ENCODE measurements around the gene GALNT9.

Gene GALNT9

DNA sequence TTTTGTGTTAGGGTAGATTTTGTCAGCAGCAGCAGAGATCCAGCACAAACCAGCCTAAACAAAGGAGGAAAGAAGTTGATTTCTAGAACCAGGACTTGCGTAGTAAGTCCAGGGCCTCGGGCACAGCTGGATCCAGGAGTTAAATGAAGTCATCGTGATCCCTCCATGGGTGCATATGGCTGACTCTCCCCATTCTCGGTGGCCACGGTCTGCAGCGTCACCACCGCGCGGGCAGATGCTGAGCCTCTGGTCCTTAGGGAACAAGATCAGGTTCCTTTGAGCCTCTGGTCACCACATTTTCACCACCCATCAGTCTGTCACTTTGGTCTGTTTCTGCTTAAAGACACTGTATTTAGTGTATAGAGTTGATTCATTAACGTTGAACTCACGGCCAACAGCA is 14.8 kb upstream of the GALNT9 start:
- no peak for DNase-seq

DNA sequence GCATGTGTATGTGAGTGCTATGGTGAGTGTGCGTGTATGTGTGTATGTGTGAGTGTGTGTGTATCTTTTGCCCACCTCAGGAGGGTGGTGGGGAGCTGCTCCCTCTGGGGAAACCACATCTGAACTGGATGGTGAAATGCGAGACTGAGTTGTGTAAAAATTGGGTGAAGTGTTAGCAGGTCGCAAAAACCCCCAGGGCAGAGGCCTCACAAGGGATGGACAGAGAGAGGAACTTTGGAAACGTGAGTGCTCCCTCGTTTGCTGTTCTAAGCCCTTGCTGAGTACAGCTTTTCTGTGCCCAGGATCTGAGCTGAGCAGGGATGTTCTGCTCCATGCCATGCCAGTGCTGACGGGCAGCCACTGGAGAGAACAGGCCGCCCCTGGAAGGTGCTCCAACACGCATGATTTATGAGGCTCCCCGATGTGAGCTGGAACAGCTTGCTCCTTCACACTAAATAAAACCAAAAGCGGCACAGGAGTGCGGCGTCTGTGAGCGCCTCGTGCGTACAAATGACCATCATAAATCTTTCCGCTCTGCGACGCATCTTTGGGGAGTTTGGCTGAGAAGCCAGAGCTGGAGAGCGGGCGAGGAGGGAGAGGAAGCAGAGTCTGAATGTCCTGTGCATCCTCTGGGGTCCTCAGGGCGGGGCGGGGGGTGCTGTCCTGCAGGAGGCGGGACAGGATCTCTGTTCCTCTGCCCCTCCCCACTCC is 14.1 kb upstream of the GALNT9 start:
- DNase-seq, result no peak

DNA sequence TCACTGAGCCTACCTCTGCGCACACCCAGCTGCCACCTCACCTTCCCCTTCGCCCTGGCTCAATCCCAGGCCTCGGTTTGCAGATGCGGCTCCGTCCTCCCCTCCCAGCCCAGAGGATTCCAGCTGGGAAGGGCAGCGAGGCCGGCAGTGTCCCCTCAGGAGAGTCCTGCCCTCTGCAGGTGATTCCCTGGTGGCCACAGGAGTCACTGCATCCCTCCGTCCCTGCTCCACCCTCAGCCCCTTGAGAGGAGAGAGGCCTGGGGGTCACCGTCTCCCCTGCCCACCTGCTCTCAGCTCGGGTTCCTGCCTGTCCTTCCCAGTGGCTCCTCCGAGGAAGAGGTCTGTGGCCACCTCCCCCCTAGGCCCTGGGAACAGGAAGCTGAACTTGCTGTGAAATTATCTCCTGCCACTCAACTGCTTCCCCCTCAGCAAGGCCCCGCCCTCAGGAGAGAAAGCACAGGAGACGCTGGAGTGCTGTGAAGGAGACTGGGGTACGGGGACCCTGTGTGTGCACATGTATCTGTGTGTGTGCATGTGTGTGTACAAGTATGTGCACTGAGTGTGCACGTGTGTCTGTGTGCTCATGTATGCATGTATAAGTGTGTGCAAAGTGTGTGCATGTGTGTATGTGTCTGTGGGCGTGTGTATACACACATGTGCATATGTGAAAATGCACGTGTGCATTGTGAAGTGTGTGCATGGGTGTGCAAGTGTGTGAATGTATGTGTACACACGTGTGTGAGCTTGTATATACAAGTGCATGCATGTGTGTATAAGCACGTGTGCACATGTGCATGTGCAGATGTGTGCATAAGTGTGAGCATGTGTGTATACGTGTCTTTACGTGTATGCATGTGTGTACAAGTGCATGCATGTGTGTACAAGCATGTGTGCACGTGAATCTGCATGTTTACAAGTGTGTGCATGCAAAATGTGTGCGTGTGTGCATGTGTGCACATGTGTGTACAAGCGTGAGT is 13.2 kb upstream of the GALNT9 start:
- no peak for DNase-seq

DNA sequence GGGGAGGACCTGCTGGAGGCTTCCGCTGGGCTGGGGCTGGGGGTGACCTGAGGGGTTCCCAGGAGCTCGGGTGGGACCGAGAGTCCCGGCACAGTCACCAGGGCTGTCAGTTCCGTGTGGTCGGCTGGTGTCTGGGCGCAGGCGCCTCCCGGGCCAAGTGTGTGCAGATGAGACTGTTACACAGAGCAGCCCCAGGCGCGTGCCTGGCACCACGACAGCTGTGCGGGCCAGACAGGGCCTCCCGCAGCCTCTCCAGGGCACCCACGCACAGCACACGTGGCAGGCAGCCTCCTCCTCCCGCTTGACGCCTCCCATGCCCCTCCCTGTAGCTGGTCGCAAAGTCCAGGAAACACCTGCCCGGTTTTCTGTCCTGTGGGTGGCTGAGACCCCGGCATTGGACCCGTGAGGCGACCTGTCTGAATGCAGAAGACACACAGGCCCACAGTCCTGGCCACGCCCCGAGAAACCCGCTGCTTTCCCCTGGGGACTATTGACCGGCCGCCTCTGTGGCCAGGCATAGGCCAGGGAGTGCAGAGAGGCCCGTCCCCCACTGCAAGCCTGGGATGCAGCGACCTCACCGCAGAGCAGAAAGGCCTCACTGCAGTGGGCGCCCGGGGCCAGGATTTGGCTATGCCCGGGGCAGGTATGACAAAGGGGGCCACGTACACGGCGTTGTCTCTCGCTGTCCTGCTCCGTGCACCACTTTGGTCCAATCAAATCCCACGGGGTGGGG is 12.1 kb upstream of the GALNT9 start:
- DNase-seq, result no peak

DNA sequence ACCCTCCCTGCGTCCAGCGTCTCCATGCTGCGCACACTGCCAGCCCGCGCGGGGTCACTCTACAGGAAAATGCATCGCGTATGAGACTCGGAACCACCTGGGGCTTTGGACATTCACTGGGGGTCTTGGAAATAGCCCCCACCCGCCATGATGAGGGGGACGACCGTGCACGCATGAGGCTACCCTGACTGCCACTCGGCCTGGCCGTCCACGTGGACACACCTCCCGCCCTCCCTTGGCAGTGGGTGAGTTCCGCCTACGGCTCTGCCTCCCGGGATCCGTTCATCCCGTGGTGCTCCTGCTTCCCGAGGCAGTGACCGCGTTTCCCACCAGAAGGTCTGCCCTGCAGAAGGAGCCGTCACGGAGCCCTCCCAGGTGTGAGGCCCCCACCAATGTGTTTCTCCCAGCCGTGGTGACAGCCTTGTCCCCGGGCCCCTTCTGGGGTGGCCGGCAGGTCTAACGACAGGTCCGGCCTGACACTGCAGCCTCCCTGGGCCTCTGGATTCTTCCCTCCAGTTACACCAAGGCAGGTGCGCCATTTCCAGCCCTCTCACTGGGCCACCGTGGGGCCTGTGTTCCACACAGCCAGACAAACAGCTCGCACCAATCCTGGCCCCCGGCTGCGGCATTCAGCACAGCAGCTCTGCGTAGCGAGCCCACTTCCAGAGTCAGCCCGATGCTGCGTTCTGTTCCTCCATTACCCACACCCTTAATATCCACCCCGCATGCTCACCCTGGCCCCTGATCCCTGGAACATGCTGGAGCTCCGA is 11.1 kb upstream of the GALNT9 start:
- DNase-seq, result no peak

DNA sequence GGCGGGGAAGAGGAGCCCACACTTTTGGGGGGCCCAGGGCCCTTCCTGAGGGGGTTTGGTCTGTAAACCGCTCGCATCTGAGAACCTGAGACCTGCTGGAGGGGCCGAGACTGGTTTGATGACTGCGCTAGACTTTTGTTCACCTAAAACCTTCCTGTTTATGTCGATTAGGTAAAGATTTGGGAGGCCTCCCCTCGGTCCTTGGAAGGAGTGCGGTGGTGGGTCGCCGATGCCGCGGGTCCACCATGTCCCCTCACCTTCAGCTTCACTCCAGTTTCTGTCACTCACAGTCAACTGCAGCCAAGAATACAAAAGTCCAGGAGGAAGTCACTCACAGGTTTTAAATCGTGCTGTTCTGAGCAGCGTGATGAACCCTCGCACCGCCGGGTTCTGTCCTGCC is 10.5 kb upstream of the GALNT9 start:
- DNase-seq, result no peak

DNA sequence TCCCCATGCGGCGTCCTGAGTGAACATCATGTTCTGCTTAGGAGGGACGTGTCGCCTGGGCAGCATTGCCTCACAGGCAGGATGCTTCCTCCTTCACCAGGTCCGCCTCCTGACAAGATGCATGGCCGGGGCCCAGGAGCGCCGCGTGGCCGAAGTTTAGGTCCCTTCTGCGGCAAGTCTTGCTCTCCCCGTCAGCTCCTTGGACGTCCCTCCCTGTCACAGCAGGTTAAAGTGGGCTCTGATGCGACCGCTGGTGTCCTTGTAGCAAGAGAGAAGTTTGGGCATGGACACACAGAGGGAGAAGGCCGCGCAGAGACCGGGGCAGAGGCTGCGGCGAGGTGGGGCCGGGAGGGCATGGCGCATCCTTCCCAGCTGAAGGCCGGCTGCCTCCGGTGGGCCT is 9.4 kb upstream of the GALNT9 start:
- no peak for DNase-seq

DNA sequence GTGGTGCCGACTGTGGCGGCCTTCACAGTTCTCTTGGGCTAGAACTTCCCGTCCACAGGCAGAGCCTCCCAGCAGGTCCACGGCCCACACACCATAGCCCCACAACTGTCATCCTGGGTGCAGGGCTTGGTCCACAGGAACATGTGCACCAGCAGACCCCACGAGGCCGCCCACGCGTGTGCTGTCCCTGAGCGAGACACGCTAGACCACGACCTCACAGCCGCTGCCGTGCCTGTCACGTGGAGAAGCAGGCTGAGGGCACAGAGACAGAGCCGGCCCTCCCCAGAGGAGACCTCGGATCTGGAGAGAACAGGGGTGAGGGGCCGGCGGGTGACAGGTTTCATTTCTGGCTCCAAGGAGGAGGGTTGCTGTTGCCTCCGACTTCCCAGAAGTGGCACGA is 8.9 kb upstream of the GALNT9 start:
- no peak for DNase-seq

DNA sequence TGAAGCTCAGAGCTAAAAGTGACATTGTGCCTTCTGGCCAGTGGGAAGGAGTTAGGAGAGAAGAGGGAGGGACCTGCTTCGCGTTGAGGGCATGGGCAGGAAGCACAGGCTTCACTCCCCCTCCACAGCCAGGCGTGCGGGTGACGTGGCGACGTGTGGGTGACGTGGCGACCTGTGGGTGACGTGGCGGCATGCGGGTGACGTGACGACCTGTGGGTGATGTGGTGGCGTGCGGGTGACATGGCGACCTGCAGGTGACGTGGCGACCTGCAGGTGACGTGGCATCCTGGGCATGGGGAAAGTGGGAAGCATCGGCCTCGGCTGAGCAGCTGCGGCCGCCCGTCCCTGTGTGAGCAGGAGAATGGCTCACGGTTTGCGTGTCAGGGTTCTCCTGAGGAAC is 8.2 kb upstream of the GALNT9 start:
- no peak for DNase-seq

DNA sequence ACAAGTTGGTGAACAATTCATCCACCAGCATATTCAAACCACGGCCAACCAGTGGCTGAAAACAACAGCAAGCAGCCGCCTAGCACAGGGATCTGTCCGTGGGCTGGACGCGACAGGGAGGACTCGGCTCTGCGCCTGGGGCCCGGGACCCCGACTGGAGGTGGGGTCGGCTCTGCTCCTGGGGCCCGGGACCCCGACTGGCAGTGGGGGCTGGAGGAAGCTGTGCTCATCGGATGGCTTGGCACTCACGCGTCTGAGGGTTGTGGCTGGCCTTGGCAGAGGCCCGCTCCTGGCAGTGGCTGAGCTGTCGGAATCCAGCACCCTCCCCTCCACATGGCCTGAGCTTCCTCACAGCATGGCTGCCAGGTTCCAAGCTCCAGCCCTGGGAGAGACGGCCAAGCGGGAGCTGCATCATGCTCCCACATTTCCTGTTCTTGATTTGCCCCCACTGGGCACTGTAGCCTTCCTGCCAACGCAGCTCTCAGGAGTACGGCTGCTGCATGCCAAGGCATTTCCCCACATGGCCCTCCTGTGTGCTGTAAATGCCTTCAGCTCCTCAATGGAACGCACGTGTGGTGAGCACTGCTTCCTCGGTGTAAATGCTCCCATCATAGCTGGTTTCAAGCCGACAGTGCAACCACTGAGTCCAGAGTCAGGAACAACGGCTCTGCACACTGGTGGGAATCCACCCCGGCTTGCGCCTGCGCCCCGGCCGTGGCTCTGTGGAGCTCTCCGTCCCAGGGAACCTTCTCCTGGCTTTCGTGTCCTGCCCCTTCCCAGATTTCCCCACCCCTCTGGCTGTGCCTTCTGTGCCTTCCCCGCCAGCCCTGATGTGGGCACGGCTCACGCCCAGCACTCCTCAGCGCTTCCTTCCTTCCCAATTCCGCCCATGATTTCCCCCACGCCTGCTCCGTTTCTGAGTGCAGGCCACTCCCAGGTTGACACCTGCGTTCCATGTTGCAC is 7.3 kb upstream of the GALNT9 start:
- DNase-seq, result no peak

DNA sequence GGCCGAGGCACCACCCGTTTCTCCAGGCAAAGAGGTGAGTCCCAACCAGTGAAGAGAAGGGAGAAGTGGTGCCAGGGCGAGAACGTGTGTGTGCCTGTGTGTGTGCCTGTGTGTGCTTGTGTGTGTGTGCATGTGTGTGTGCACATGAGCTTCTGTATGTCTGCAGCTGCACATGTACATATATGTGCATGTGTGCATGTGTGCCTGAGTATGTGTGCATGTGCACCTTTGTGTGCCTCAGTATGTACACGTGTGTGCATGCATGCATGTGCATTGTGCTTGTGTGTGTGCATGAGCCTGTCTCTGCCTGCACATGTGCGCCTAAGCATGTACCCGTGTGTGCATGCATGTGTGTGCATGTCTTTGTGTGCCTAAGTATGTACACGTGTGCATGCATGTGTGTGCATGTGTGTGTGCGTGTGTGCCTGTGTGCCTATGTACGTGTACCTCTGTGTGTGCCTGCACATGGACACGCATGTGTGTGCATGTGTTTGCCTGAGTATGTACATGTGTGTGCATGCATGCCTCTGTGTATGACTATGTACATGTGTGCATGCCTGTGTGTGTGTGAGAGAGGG is 5.9 kb upstream of the GALNT9 start:
- no peak for DNase-seq

DNA sequence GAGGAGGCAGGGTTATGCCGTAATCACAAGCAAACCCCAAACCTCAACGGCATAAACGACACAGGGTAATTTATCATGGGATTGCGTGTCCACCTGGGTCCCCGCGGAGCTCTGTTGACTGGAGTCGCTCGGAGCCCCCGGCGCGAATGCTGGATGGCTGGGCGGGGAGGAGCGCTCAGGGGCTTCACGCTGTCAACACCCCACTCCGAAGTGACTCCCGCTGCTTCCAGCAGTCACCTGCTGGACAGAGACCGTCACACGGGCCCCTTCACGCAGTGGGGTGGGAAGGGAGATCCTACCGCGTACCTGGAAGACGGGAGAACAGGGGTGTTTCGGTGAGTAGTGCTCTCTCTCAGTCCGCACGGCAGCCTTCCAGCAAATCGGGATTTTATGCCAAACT is 4.4 kb upstream of the GALNT9 start:
- DNase-seq, result no peak

DNA sequence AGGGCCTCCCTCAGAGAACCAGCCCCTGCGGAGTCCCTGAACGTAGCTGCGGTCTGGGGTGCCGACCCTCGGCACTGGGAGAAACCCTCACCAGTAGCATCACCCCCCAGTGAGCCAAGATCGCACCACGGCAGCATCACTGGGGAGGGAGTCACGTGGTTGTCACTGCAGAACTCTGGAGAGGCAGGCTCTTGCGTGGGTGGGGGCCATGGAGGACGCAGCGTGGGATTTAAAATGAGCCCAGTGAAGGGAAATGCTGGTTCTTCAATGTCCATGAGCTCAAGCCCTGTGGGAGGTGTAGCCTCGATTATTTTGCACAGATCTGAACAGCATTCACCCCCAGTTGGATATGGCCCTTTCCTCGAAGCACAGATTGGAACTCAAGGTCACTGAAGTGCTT is 3.9 kb upstream of the GALNT9 start:
- DNase-seq, result no peak

DNA sequence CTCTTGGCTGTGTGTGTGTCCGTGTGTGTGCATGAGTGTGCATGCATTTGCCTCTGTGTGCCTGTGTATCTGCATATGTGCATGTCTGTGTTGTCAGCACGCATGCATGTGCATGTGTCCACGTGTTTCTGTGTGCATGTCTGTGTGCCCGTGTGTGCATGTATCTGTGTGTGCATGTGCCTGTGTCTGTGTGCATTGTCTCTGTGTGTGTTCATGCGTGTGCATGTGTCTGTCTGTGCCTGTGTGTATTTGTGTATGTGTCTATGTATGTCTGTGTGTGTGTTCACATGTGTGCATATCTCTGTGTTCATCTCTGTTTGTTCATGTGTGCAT is 1.1 kb upstream of the GALNT9 start:
- no peak for DNase-seq

DNA sequence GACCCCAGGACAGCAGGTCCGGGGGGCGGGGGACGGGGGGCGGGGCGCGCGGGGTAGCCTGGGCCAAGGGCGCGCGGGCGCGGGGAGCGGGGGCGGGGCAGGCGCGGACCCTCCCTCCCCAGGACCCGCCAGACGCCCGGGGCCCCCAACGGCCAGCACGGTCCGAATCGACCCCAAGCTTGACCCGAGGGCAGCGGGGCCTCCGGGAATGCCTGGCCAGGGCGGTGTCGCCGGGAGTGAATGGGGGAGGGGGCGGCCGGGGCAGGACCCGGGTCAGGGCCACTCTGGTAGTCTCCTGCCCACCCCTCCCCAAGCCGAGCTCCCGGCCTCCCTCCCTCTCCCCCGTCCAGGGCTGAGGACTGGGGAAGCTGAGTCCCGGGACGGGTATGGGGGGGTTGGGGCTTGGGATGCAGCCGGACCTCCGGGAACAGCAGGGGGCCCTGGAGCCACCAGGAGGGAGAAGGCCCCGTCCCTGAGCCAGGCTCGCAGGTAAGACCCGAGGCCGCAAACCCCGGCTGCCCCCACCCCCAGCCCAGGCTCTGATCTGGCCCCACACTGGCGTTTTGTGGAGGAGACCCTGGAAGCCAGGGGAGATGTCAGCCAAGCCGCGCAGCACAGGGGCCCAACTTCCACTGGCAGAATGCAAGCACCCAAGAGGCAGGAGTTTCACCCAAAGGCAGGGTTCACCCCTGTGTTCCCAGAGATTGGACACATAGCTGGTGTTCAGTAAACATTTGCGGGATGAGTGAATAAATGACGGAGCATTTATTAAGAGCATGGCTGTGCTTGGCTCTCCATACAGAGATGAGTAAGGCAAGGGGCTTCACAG is 545 bp upstream of the GALNT9 start:
- DNase-seq, result no peak

DNA sequence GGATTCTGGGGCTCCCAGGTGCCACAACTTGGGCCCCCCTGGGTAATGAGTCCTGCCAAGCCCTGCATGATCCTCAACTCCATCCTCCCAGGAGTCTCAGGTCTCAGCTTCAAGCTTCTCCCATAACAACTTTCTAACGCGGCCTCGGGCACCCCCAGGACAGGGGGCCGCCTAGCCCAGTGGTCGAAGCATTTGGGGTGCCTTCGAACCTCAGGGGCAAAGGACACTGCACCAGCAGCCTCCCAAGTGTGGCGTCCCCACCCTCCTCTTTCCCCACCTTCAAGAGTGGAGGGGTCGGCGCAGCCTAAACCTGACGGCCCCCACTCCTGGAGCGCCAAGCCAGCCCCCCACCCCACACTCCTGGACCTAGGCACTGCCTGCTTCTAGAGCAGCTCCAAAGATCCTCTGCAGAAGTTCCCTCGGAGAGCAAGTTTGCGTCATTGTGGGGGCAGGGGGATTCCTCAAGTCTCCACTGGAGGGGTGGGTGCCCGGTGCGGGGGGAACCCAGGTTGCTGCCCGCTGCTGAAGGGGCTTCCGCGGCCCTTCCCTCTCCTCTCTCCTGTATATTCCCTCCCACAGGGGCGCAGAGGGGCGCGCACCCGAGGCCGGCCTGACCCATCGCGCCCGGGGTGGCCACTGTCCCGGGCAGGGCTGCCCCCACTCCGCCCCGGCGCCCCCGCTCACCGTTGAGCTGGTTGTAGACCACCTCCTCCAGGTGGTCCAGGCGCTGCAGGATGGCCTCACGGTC is 933 bp downstream of the GALNT9 start:
- no peak for DNase-seq

DNA sequence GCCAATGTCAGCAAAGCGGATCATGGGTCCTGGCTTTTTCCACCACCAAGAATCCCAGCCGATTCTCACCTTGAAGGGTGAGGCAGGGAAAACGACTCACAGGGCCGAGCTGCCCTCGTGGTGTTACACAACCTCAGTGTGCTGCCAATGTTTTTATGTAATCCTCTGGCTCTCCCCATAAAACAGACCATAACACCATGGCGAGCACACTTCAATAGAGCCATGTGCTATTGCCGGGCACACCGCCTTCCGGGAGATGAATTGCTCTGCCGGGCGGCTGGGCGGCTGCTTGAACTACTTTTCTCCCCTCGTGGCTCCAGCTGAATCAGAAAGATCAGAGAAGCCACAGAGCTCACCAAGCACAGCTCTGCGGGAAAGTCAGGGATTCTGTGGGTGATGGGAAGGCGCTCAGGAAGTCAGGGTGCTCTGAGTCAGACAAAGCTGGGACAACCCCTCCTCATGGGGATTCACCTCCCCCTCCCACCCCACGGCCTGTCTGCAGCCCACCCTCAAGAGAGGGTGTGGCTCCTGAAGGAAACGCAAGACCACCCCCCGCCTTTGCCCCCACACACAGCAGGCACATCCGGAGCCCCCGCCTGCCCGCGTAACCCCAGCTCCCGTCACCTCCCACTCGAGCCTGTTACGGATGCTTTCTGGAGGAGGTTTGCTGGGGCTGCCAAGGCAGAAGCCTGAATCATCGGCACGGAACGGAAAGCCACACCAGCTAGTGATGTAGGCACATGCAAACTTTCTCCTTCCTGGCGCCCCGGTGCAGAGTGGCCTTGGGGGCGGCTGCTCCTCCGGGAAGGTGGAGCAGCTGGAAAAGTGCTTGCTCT is 1.8 kb downstream of the GALNT9 start:
- DNase-seq, result no peak

DNA sequence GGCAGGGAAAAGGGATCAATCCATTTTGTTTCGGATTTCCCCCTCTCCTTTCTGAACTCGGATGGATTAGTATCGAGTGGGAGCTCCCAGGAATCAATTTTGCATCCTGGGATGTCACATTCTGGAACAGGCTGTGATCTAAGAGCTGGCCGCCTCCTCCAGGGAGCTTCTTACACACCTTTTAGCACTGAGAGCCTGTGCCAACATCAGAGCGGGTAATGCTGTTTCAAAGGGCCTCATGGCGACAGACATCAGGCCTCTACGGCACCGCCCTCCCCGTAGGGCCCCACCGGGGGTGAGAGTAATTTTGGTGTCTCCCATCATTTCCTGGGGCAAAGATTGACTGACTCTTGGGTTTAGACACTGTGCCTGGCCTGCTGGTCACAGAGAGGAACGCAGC is 2.7 kb downstream of the GALNT9 start:
- DNase-seq, result no peak

DNA sequence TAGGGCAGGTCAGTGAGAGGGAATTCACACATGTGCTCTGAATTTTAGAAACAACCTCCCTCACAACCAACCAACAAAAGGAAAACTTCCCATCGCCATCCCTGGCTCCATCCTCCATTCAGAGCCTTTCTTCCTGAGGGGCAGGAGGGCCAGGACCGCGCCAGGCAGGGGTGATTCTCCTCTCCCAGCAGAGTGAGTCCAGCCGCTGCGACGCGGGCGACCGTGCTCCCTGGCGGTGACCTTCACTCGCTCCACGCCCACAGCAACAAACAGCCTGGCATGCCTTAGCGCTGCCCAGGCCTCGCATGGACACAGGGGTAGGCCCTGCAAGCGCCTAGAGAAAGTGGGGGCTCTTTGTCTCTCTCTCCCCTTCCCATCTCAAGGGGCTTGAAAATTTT is 3.7 kb downstream of the GALNT9 start:
- no peak for DNase-seq

Data from CD4-positive, alpha-beta T cell treated with Interleukin-15 for 1 hour (primary cell).